Adrenal gland (tissue), 5 donors: ENCODE measurements around the gene CCSER1.

Experiments used
- POLR2A ChIP-seq, 2 donors: fragments of 450-650 bp; IDR thresholded peaks; one replicate each; pipeline ENCODE4 v1.6.1; 2017; ENCODE audit warnings: antibody characterized with exemption in 2 of 2, mild to moderate bottlenecking in 2 of 2, moderate library complexity in 1 of 2
- TF ChIP-seq, protein P1 (sequence below), 6 experiments: fragments of 450-650 bp in 4 of 6; fragments of 200-600 bp in 2 of 6; sonication (generic) in 1 of 6; IDR thresholded peaks; 1 replicate in 5 of 6; 2 replicates in 1 of 6; pipeline versions ENCODE4 v1.5.1 to v1.8.0; 2016 to 2021; ENCODE audit warnings: antibody characterized with exemption in 6 of 6, mild to moderate bottlenecking in 2 of 6, moderate library complexity in 1 of 6
- donor health status: DM: no; HTN: no; CAD: no.

DNA sequence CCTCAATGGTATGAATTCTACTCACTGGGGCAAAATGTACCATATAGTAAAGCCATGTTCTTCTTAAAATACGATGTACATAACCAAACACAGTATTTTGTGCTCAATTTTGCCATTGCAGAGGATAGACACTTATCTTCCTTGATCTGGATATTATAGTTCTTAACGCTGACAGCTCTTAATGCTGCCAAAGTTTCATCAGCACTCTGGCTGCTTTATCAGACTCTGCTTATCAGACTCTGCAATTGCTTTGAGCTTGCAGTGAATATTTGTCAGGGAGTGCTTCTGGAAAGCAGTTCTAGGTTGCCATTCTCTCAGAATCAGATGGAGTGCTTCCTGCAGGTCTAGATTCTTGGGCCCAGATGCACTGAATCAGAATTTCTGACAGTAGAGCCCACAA, 863.1 kb downstream of the CCSER1 start:
- no peak for TF ChIP-seq POLR2A (IDR thresholded peaks at IDR 0.05)
- TF ChIP-seq, protein P1, sequence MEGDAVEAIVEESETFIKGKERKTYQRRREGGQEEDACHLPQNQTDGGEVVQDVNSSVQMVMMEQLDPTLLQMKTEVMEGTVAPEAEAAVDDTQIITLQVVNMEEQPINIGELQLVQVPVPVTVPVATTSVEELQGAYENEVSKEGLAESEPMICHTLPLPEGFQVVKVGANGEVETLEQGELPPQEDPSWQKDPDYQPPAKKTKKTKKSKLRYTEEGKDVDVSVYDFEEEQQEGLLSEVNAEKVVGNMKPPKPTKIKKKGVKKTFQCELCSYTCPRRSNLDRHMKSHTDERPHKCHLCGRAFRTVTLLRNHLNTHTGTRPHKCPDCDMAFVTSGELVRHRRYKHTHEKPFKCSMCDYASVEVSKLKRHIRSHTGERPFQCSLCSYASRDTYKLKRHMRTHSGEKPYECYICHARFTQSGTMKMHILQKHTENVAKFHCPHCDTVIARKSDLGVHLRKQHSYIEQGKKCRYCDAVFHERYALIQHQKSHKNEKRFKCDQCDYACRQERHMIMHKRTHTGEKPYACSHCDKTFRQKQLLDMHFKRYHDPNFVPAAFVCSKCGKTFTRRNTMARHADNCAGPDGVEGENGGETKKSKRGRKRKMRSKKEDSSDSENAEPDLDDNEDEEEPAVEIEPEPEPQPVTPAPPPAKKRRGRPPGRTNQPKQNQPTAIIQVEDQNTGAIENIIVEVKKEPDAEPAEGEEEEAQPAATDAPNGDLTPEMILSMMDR (IDR thresholded peaks at IDR 0.05): no peak
